T-helper 22 cell (primary cell): ENCODE data around the gene REG1A.

ENCODE experiments used
- DNase-seq: peaks from one replicate; pipeline ENCODE4 v3.0.0-alpha.2; 2020; ENCODE audit warnings: low read depth

The REG1A gene

GRCh38 chr2:79128406-79128805 is 8.1 kb downstream of the REG1A start:
- no peak for DNase-seq

- DNase-seq, result no peak
These were observed 9.0 kb downstream of the REG1A start for GRCh38 chr2:79129260-79129659.

GRCh38 chr2:79129804-79130203 is 9.5 kb downstream of the REG1A start:
- no peak for DNase-seq

- no peak for DNase-seq
These were observed 11.4 kb downstream of the REG1A start for GRCh38 chr2:79131687-79132086.

GRCh38 chr2:79138385-79138784 is 18.1 kb downstream of the REG1A start:
- no peak for DNase-seq

GRCh38 chr2:79139423-79139822 is 19.1 kb downstream of the REG1A start:
- no peak for DNase-seq

GRCh38 chr2:79155826-79156476 is 35.7 kb downstream of the REG1A start:
- DNase-seq, result no peak

- no peak for DNase-seq
These were observed 38.7 kb downstream of the REG1A start for GRCh38 chr2:79159030-79159429.

- DNase-seq, result no peak
These were observed 39.4 kb downstream of the REG1A start, which contains the start of gene REG3A for GRCh38 chr2:79159653-79160052. TSS of gene REG3A (minus strand) at chr2:79159753. CDS start at chr2:79159405, 348 bp downstream.

GRCh38 chr2:79162132-79162531 is 41.8 kb downstream of the REG1A start:
- no peak for DNase-seq

- DNase-seq, result no peak
These were observed 42.5 kb downstream of the REG1A start for GRCh38 chr2:79162801-79163200.

- no peak for DNase-seq
These were observed 51.2 kb downstream of the REG1A start for GRCh38 chr2:79171348-79171958.
